GM18858 (cell line): ENCODE measurements around the gene GFRA3.
"Not testable (repeated sequence)": the region's sequence is repeated elsewhere in the genome, so short reads cannot be mapped to it uniquely, and the experiment has no call there.

Experiments
- ATAC-seq: cut with Tn5 transposase; IDR thresholded peaks from one replicate; pipeline ENCODE4 v1.9.1; 2021; ENCODE audit not compliant: unreplicated experiment

The GFRA3 gene

GRCh38 chr5:138247800-138248199 lies 26.6 kb downstream of the GFRA3 start:
- not testable (repeated sequence) for ATAC-seq

GRCh38 chr5:138246822-138247221 lies 27.6 kb downstream of the GFRA3 start:
- no peak for ATAC-seq

DNA sequence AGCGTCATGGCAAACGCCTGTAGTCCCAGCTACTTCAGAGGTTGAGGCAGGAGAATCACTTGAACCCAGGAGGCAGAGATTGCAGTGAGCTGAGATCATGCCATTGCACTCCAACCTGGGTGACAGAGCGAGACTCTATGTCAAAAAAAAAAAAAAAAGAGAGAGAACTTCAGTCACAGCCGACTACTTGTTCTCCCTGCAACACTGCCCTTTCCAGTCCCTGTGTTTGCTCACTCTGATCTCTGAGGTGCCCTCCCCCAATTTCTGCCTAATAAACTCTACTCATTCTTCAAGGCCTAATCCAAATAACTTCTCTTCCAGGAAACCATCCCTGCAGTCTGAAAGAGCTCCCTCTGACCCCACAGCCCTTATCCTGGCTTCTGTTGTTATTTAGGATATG lies 28.1 kb downstream of the GFRA3 start:
- no peak for ATAC-seq

GRCh38 chr5:138245717-138246116 lies 28.7 kb downstream of the GFRA3 start:
- no peak for ATAC-seq

GRCh38 chr5:138243794-138244193 lies 30.6 kb downstream of the GFRA3 start:
- ATAC-seq, result no peak

GRCh38 chr5:138241688-138242571 lies 32.5 kb downstream of the GFRA3 start:
- ATAC-seq, result no peak

- ATAC-seq, result no peak
Observed at GRCh38 chr5:138240650-138241385, 33.6 kb downstream of the GFRA3 start.

- no peak for ATAC-seq
Observed at GRCh38 chr5:138238034-138238433, 36.4 kb downstream of the GFRA3 start.

DNA sequence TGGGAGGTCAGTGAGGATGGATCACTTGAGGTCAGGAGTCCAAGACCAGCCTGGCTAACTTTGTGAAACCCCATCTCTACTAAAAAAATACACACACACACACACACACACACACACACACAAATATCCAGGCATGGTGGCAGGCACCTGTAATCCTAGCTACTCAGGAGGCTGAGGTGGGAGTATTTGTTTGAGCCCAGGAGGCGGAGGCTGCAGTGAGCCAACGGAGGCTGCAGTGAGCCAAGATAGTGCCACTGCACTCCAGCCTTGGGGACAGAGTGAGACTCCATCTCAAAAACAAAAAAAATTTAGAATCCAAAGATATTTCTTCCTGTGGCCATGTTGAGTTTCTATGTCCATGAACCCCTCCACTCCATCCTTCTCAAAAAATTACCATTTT lies 39.8 kb downstream of the GFRA3 start:
- no peak for ATAC-seq

GRCh38 chr5:138233280-138233679 lies 41.1 kb downstream of the GFRA3 start:
- no peak for ATAC-seq

DNA sequence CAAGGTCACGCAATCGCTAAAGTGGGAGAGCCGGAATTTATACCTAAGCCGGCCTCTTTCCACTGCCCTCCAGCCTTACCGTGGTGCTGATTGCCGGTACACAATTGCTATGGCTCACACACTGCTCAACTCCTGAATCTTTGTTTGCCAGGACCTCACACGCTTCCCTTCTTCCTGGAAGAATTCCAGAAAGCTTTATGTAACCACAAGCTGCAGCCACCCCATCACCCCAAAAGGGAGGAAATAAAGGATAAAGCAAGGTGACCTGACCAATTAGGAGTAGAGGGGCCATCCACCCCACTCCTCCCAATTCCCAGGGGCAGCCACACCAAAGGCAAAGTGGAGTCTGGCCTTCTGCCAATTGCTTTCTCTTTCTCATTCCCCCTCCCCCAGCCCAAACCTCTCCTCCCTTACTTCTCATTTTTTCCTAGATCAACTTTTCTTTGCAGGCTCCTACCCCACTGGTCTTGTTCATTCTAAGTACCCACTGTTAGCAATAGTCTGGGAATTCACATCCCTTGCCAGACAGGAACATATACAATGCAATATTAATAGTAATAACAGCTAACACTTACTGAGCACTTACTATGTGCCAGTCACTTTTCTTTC lies 43.3 kb downstream of the GFRA3 start:
- no peak for ATAC-seq

- ATAC-seq, result no peak
Observed at GRCh38 chr5:138230261-138230660, 44.2 kb downstream of the GFRA3 start.

DNA sequence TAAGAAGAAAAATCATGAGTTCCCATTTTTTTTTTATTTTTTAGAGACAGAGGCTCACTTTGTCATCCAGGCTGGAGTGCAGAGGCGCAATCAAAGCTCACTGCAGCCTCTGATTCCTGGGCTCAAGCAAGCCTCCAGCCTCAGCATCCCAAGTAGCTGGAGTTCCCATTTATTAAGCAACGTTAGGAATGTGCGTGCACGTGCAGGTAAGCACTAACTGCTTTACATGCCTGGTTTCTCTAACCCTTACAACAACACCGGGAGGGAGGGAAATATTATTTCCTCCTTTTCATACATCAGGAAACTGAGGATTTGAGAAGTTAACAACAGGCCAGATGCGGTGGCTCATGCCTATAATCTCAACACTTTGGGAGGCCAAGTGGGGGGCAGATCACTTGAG lies 45.0 kb downstream of the GFRA3 start:
- ATAC-seq, result no peak

DNA sequence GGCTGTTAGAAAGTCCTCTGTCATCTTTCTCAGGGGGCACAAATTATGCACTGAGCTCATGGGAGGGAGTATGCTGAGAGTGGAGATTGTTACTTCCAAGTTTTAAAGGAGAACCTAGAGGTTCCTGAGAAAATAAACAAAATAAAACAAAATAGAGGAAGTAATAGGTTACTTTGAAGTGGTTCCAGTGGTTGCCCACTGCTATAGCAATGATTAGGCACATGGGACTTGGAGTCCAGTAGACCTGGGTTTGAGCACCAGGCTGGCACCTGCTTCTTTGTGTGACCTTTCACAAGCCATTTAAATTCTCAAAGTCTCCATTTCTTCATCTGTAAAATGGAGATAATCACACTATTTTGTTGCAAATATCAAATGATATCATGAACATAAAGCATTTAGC lies 47.5 kb downstream of the GFRA3 start:
- no peak for ATAC-seq

DNA sequence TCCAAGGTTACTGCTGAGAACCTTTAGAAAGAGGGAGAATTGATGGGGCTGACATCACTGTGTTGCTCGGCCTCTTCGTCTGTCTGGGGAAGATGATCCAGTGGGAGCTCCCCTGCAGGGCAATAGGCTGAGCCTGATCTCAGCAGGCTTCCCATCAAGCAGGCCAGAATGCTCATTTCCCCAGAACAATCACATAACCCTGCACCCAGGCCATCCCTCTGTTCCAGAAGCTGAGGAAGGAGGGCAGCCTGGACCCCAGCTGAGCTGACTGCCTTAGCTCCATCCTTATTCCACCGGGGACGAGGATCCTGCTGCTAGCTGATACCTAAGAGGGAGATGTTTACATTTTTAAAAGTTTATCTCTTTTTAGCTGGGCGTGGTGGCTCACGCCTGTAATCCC lies 49.7 kb downstream of the GFRA3 start:
- ATAC-seq, result no peak

- no peak for ATAC-seq
Observed at GRCh38 chr5:138223532-138223931, 50.9 kb downstream of the GFRA3 start.

DNA sequence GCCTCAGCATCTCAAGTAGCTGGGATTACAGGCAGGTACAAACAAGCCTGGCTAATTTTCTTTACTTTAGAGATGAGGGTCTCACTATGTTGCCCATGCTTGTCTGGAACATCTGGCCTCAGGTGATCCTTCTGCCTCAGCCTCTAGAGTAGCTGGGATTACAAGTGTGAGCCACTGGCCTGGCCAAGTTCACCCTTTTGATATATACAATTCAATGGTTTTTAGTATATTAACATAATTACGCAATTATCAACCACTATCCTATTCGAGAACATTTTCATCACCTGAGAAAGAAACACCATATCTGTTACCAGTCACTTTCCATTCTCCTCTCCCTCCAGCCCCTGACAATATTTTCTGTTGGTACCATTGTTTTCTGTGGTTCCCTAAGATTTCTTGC lies 57.6 kb downstream of the GFRA3 start:
- no peak for ATAC-seq

GRCh38 chr5:138213161-138214029 lies 61.0 kb downstream of the GFRA3 start, which contains the start of gene CDC23:
CDC23 (minus strand) TSS chr5:138213323; CDS start chr5:138213312, 11 bp downstream.
- peak; percentile 89 for ATAC-seq

DNA sequence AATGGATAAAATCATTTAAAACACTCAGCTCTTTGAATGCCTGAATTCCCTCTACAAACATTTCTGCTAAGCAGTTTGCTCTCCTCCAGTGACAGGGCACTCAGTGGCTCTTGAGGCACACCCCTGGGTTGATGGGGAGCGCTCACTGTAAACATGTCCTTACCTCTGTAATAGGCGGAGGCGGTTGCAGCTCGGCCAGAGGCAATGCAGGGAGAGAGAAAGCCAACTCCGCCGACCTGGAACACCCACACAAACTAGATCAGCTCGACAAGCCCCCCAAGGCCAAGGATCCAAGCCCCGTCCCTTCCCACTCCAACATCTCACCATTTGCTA lies 61.6 kb downstream of the GFRA3 start:
- peak; percentile 15 for ATAC-seq

GRCh38 chr5:138210985-138211384 lies 63.4 kb downstream of the GFRA3 start:
- no peak for ATAC-seq
